BJ (cell line): ENCODE data around the gene MAPK9. TPM values are rescaled to one million over a fixed set of nuclear protein-coding genes. Genes with fewer than 3 reads are reported as not detected.

Source experiments
- CTCF ChIA-PET: fragments of 350-600 bp; formaldehyde crosslinking; extraction: SDS; loops from one replicate; lab custom pipeline; 2021; ENCODE audit warnings: antibody characterized with exemption, inconsistent platforms; lab: Yijun Ruan, JAX
- POLR2A ChIA-PET: fragments of 300-600 bp; sonication (Branson Sonifier 250); formaldehyde crosslinking; extraction: SDS; loops from one replicate; lab custom pipeline; 2021; ENCODE audit warnings: antibody characterized with exemption; lab: Charles Lee
- DNase-seq: peaks from one replicate; pipeline ENCODE4 v3.0.0-alpha.2; 2011; ENCODE audit warnings: low read depth
- H3K27me3 ChIP-seq: 2 replicates; pipeline ENCODE4 v1.6.0; 2011; ENCODE audit warnings: low read length; ENCODE audit not compliant: control insufficient read depth, insufficient read depth
- H3K36me3 ChIP-seq: 2 replicates; pipeline ENCODE4 v1.5.1; 2011; ENCODE audit warnings: low read length; ENCODE audit not compliant: control insufficient read depth, insufficient read depth
- H3K4me3 ChIP-seq: 2 replicates; pipeline ENCODE4 v1.5.1; 2011; ENCODE audit warnings: low read depth, mild to moderate bottlenecking, control low read depth, low read length
- CTCF ChIP-seq: IDR thresholded peaks from 2 replicates; pipeline ENCODE4 v1.5.1; 2011; ENCODE audit warnings: low read depth, mild to moderate bottlenecking, control low read depth, inconsistent platforms, low read length, moderate library complexity; ENCODE audit not compliant: insufficient read depth
- polyA plus RNA-seq: library from polyadenylated mRNA; depleted of rRNA; stranded (reverse); fragments of >200 nt; gene quantifications from 2 replicates; pipeline ENCODE4 v1.2.3, GENCODE V29; 2011

Gene MAPK9
- polyA plus RNA-seq, 1 experiment: 35.0 TPM

- POLR2A ChIA-PET: no interaction called here
These were observed 31.3 kb upstream of the MAPK9 start for GRCh38 chr5:180323160-180323559.

GRCh38 chr5:180318456-180319089, 26.7 kb upstream of the MAPK9 start:
- TF ChIP-seq CTCF: no peak
- H3K36me3 ChIP-seq: no peaks in the 10 kb centered on the region; the same call in 1 of the 2 replicates
- DNase-seq: no peak
- ChIA-PET POLR2A (no interaction called here), CTCF (interaction anchor here (1.3 kb wide), 1 partner anchor 10 kb away, joined by 6 read pairs; no protein-coding TSS in a partner anchor)
- no peak overlapping the region for H3K4me3 ChIP-seq
- H3K27me3 ChIP-seq: no peaks in the 10 kb centered on the region

More at GRCh38 chr5:180323160-180323559, 31.3 kb upstream of the MAPK9 start:
- H3K36me3 ChIP-seq: peaks cover 1% of the 10 kb centered on the region; the same call in 1 of the 2 replicates
- H3K4me3 ChIP-seq: no peak overlapping the region
- no peak for TF ChIP-seq CTCF
- no peaks in the 10 kb centered on the region for H3K27me3 ChIP-seq
- CTCF ChIA-PET: interaction anchor here (0.9 to 6.4 kb wide), 2 partner anchors 8 to 29 kb away, joined by 4 to 43 read pairs; no protein-coding TSS in a partner anchor
- no peak for DNase-seq

GRCh38 chr5:180316586-180316985, 24.7 kb upstream of the MAPK9 start:
- ChIA-PET CTCF (interaction anchor here (0.7 to 4.1 kb wide), 13 partner anchors 8 to 264 kb away, joined by 3 to 51 read pairs (median 5); no protein-coding TSS in a partner anchor), POLR2A (no interaction called here)
- Histone ChIP-seq H3K27me3 (no peaks in the 10 kb centered on the region), H3K4me3 (no peak overlapping the region), H3K36me3 (no peaks in the 10 kb centered on the region; the same call in 1 of the 2 replicates)
- no peak for DNase-seq
- no peak for TF ChIP-seq CTCF

GRCh38 chr5:180315762-180316212, 23.9 kb upstream of the MAPK9 start:
- DNase-seq: no peak
- ChIA-PET CTCF (interaction anchor here (0.6 to 4.1 kb wide), 18 partner anchors 11 to 284 kb away, joined by 3 to 51 read pairs (median 4); no protein-coding TSS in a partner anchor), POLR2A (no interaction called here)
- Histone ChIP-seq H3K4me3 (no peak overlapping the region), H3K27me3 (no peaks in the 10 kb centered on the region), H3K36me3 (no peaks in the 10 kb centered on the region; the same call in 1 of the 2 replicates)
- peak; percentile 93 for TF ChIP-seq CTCF

GRCh38 chr5:180313677-180314505, 22.0 kb upstream of the MAPK9 start:
- POLR2A ChIA-PET: no interaction called here
- TF ChIP-seq CTCF: no peak
- Histone ChIP-seq H3K36me3 (no peaks in the 10 kb centered on the region; the same call in 1 of the 2 replicates), H3K27me3 (no peaks in the 10 kb centered on the region), H3K4me3 (peak overlapping the region; percentile 9; the same call in 1 of the 2 replicates)
- CTCF ChIA-PET: interaction anchor here (3.6 to 4.1 kb wide), 3 partner anchors 10 to 20 kb away, joined by 19 to 51 read pairs (median 43); no protein-coding TSS in a partner anchor
- DNase-seq: no peak
